Measurements from ENCODE around the gene ATAD1.

Gene ATAD1

DNA sequence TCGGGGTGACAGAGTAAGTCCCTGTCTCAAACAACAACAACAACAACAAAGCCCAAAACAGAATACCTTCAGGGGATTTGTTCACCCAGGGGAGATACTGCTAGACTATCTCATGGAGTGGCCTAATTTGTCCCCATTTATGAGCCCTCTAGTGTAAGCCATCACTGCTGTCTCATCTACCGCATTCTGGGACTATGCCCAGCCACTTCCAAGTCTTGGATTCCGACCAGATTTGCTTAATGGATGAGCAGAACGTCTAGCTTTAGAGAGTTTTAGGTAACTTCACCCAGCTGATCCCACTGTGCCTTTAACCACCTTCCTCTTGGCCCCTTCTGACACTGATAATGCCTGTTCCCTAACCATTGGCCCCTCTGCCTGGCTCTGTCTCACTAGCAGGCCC, 111.3 kb downstream of the ATAD1 start:
- DNase-seq = no peak

DNA sequence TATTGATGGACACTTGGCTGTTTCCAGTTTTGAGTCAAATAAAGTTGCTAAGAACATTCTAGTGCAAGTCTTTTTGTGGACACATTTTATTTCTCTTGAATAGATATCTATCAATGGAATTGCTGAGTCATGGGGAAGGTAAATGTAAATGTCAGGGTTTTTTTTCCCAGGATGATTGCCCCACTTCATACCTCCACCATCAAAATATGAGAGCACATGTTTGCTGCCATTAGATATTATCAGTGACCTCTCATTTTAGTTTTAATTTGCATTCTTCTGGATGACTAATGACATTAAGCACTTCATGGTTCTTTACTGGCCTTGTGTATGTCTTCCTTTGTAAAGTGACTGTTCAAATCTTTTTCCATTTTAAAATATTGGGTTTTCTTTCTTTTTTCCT, 112.7 kb downstream of the ATAD1 start:
- DNase-seq = no peak

DNA sequence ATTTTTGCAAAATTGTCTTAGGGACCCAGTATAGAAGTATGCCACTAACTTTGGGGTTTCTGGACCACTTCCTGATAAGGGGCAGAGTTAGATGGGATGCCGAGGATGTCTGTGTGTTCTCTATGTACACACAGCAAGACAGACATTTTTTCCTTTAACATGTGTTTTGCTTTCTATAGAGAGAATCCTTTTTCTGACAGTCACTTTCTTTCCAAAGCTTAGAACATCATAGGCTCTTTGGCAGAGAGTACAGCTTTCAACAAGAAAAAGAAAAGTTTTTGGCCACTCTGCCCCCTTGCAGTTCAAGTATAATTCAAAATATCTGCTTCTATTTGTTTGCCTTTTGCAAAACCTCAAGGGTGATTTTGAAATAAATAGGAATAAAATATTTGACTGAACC, 114.3 kb downstream of the ATAD1 start:
- DNase-seq = no peak

GRCh38 chr10:87702973-87703294, 115.1 kb downstream of the ATAD1 start:
- DNase-seq = no peak

GRCh38 chr10:87702260-87702972, 115.6 kb downstream of the ATAD1 start:
- no peak for DNase-seq

Data from NCI-H2227 treated with DMSO at 0.1 percent for 48 hours (cell line).